H1 (cell line): ENCODE data around the gene CES4A. TPM values are rescaled to one million over a fixed set of nuclear protein-coding genes. Genes with fewer than 3 reads are reported as not detected.

Source experiments
- CTCF ChIA-PET: fragments of 300-600 bp; sonication (Branson Sonifier 250); formaldehyde crosslinking; loops from one replicate; lab custom pipeline; 2021; ENCODE audit not compliant: partially characterized antibody; lab: Charles Lee
- POLR2A ChIA-PET: fragments of 300-600 bp; sonication (Branson Sonifier 250); formaldehyde crosslinking; loops from one replicate; lab custom pipeline; 2021; ENCODE audit warnings: inconsistent platforms; ENCODE audit not compliant: partially characterized antibody; lab: Charles Lee
- DNase-seq, 2 experiments: peaks; one replicate each; pipeline versions ENCODE4 v3.0.0 to v3.0.0-alpha.2; 2010 to 2022; ENCODE audit warnings: low spot score in 2 of 2, low read depth in 1 of 2, mixed read lengths in 1 of 2
- FAIRE-seq: peaks from 2 replicates; lab custom pipeline; 2011; peaks lifted over from hg19 to GRCh38; lab: Jason Lieb, UNC
- H2AFZ ChIP-seq: 2 replicates; pipeline ENCODE4 v1.8.1; 2012; ENCODE audit warnings: low read length, inconsistent platforms
- H2AK5ac ChIP-seq: 2 replicates; pipeline ENCODE4 v1.6.1; 2013; ENCODE audit warnings: low read depth, low read length
- H2BK120ac ChIP-seq: replicated peaks from 2 replicates; pipeline ENCODE3; 2013; ENCODE audit warnings: low read depth, low read length, inconsistent platforms
- H2BK12ac ChIP-seq: 2 replicates; pipeline ENCODE4 v1.6.1; 2013; ENCODE audit warnings: low read depth, low read length
- H2BK15ac ChIP-seq: 2 replicates; pipeline ENCODE4 v1.6.1; 2013; ENCODE audit warnings: low read length
- H2BK20ac ChIP-seq: 2 replicates; pipeline ENCODE4 v1.6.1; 2013; ENCODE audit warnings: low read length
- H2BK5ac ChIP-seq: 2 replicates; pipeline ENCODE4 v1.6.1; 2013; ENCODE audit warnings: low read depth, low read length
- H3K14ac ChIP-seq: 2 replicates; pipeline ENCODE4 v1.6.1; 2013; ENCODE audit warnings: inconsistent platforms; ENCODE audit not compliant: insufficient read length
- H3K18ac ChIP-seq: 2 replicates; pipeline ENCODE4 v1.6.1; 2013; ENCODE audit warnings: low read length; ENCODE audit errors: extremely low read depth
- H3K23ac ChIP-seq: 2 replicates; pipeline ENCODE4 v1.6.1; 2013; ENCODE audit warnings: inconsistent platforms; ENCODE audit not compliant: insufficient read length
- H3K23me2 ChIP-seq: 2 replicates; pipeline ENCODE4 v1.6.1; 2013; ENCODE audit warnings: low read depth, low read length
- H3K27ac ChIP-seq: 2 replicates; pipeline ENCODE4 v1.6.1; 2011; ENCODE audit warnings: low read depth, low read length, inconsistent platforms
- H3K27me3 ChIP-seq, 4 experiments: replicated peaks in 1 of 4; 1 replicate in 1 of 4; 2 replicates in 3 of 4; pipeline versions ENCODE4 v1.6.1 to v1.8.1; 2011 to 2013; ENCODE audit warnings: low read length in 3 of 4, mild to moderate bottlenecking in 3 of 4, inconsistent platforms in 2 of 4, mixed read lengths in 2 of 4, moderate library complexity in 1 of 4; ENCODE audit not compliant: control insufficient read depth in 3 of 4, insufficient read depth in 3 of 4; ENCODE audit errors: extremely low read depth in 1 of 4
- H3K36me3 ChIP-seq, 4 experiments: 2 replicates each; pipeline versions ENCODE4 v1.6.1 to v1.8.1; 2011 to 2013; ENCODE audit warnings: mild to moderate bottlenecking in 4 of 4, low read length in 3 of 4, moderate library complexity in 2 of 4, control low read depth in 1 of 4, inconsistent platforms in 1 of 4; ENCODE audit not compliant: insufficient read depth in 4 of 4, control insufficient read depth in 2 of 4
- H3K4ac ChIP-seq: replicated peaks from 2 replicates; pipeline ENCODE3; 2013; ENCODE audit warnings: low read length, low read depth, mixed read lengths, inconsistent platforms; ENCODE audit not compliant: insufficient read length
- H3K4me1 ChIP-seq, 4 experiments: replicated peaks in 1 of 4; 1 replicate in 1 of 4; 2 replicates in 3 of 4; pipeline versions ENCODE4 v1.6.1 to v1.8.1; 2011 to 2013; ENCODE audit warnings: low read length in 3 of 4, inconsistent platforms in 2 of 4, mixed read lengths in 1 of 4; ENCODE audit not compliant: insufficient read depth in 4 of 4, control insufficient read depth in 3 of 4
- H3K4me2 ChIP-seq, 2 experiments: 2 replicates each; pipeline versions ENCODE4 v1.6.1 to v1.8.1; 2011 to 2013; ENCODE audit warnings: low read depth in 2 of 2, low read length in 2 of 2, control low read depth in 1 of 2, inconsistent platforms in 1 of 2, mild to moderate bottlenecking in 1 of 2; ENCODE audit not compliant: insufficient read depth in 1 of 2
- H3K4me3 ChIP-seq, 4 experiments: fragments of 200-600, 300-600 bp in 1 of 4; sonication (generic), shearing (Covaris generic), sonication (Bioruptor Twin) in 1 of 4; 2 replicates each; pipeline versions ENCODE4 v1.5.1 to v1.8.1; 2011 to 2016; ENCODE audit warnings: low read length in 4 of 4, low read depth in 3 of 4, control low read depth in 2 of 4, inconsistent platforms in 2 of 4, mild to moderate bottlenecking in 2 of 4, mixed read lengths in 1 of 4, moderate library complexity in 1 of 4; ENCODE audit not compliant: insufficient read depth in 2 of 4; ENCODE audit errors: extremely low read depth in 1 of 4
- H3K56ac ChIP-seq: replicated peaks from 2 replicates; pipeline ENCODE3; 2013; ENCODE audit warnings: low read depth, mild to moderate bottlenecking, mixed read lengths, low read length, inconsistent platforms; ENCODE audit not compliant: insufficient read length
- H3K79me1 ChIP-seq: 2 replicates; pipeline ENCODE4 v1.6.1; 2013; ENCODE audit warnings: low read depth, low read length, control low read depth
- H3K79me2 ChIP-seq, 2 experiments: 2 replicates each; pipeline versions ENCODE4 v1.6.1 to v1.8.1; 2012 to 2013; ENCODE audit warnings: low read length in 2 of 2, mild to moderate bottlenecking in 2 of 2, inconsistent platforms in 1 of 2; ENCODE audit not compliant: insufficient read depth in 2 of 2, control insufficient read depth in 1 of 2
- H3K9ac ChIP-seq, 4 experiments: replicated peaks in 1 of 4; 1 replicate in 1 of 4; 2 replicates in 3 of 4; pipeline versions ENCODE4 v1.6.1 to v1.8.1; 2011 to 2013; ENCODE audit warnings: low read depth in 3 of 4, low read length in 3 of 4, control low read depth in 2 of 4, mild to moderate bottlenecking in 2 of 4, moderate library complexity in 2 of 4, inconsistent platforms in 1 of 4; ENCODE audit errors: extremely low read depth in 1 of 4
- H3K9me3 ChIP-seq, 2 experiments: 2 replicates each; pipeline versions ENCODE4 v1.6.1 to v1.8.1; 2012 to 2013; ENCODE audit warnings: mild to moderate bottlenecking in 2 of 2, moderate library complexity in 2 of 2, control low read depth in 1 of 2, inconsistent platforms in 1 of 2, low read depth in 1 of 2, low read length in 1 of 2, mixed read lengths in 1 of 2; ENCODE audit not compliant: insufficient read depth in 2 of 2
- H4K20me1 ChIP-seq, 2 experiments: replicated peaks in 1 of 2; 2 replicates each; pipeline versions ENCODE3 to v1.8.1; 2011 to 2013; ENCODE audit warnings: inconsistent platforms in 2 of 2, low read length in 2 of 2, mild to moderate bottlenecking in 1 of 2; ENCODE audit not compliant: insufficient read depth in 2 of 2, control insufficient read depth in 1 of 2
- H4K5ac ChIP-seq: 2 replicates; pipeline ENCODE4 v1.6.1; 2013; ENCODE audit warnings: low read length, low read depth, mixed read lengths, inconsistent platforms; ENCODE audit not compliant: insufficient read length
- H4K8ac ChIP-seq: 2 replicates; pipeline ENCODE4 v1.8.0; 2013; ENCODE audit warnings: mild to moderate bottlenecking, moderate library complexity, low read length, inconsistent platforms; ENCODE audit not compliant: insufficient read depth; ENCODE audit errors: extremely low read depth
- H4K91ac ChIP-seq: replicated peaks from 2 replicates; pipeline ENCODE3; 2013; ENCODE audit warnings: low read length, mixed read lengths, inconsistent platforms; ENCODE audit not compliant: insufficient read length
- CEBPB ChIP-seq: IDR thresholded peaks from 2 replicates; pipeline ENCODE4 v1.6.1; 2012; ENCODE audit warnings: low read depth, low read length
- CTBP2 ChIP-seq: IDR thresholded peaks from 2 replicates; pipeline ENCODE4 v1.7.0; 2011; ENCODE audit warnings: borderline replicate concordance, mild to moderate bottlenecking, moderate library complexity, mixed read lengths, low read length; ENCODE audit not compliant: insufficient read depth, insufficient read length
- EP300 ChIP-seq, 2 experiments: IDR thresholded peaks; 1 replicate in 1 of 2; 2 replicates in 1 of 2; pipeline ENCODE4 v1.6.1; 2011 to 2012; ENCODE audit warnings: low read depth in 2 of 2, low read length in 2 of 2, mild to moderate bottlenecking in 2 of 2, borderline replicate concordance in 1 of 2, inconsistent platforms in 1 of 2, moderate library complexity in 1 of 2
- NRF1 ChIP-seq: IDR thresholded peaks from 2 replicates; pipeline ENCODE4 v1.6.1; 2011; ENCODE audit warnings: mild to moderate bottlenecking, low read depth, low read length, improper control_type of control experiment
- POLR2A ChIP-seq, 2 experiments: IDR thresholded peaks; 1 replicate in 1 of 2; 2 replicates in 1 of 2; pipeline ENCODE4 v1.6.1; 2011; ENCODE audit warnings: low read depth in 2 of 2, low read length in 2 of 2, mild to moderate bottlenecking in 2 of 2; ENCODE audit errors: control extremely low read depth in 1 of 2
- RNF2 ChIP-seq: fragments of 200-900, 300-1000 bp; sonication (generic); IDR thresholded peaks from 2 replicates; pipeline ENCODE4 v1.7.1; 2016; ENCODE audit warnings: borderline replicate concordance, low read depth, mild to moderate bottlenecking, antibody characterized with exemption, low read length; ENCODE audit not compliant: poor library complexity, severe bottlenecking; ENCODE audit errors: missing control alignments
- SIRT6 ChIP-seq: IDR thresholded peaks from one replicate; pipeline ENCODE4 v1.7.1; 2012; ENCODE audit warnings: low read length, inconsistent platforms
- SRF ChIP-seq: IDR thresholded peaks from 2 replicates; pipeline ENCODE4 v1.6.1; 2011; ENCODE audit warnings: mild to moderate bottlenecking, low read depth, low read length, moderate library complexity
- SUZ12 ChIP-seq: fragments of 200-600 bp; sonication (generic); IDR thresholded peaks from 2 replicates; pipeline ENCODE4 v1.6.1; 2012; ENCODE audit warnings: mild to moderate bottlenecking, inconsistent platforms, low read length, moderate library complexity, mixed read lengths
- TEAD4 ChIP-seq: IDR thresholded peaks from 2 replicates; pipeline ENCODE4 v1.6.1; 2012; ENCODE audit warnings: low read depth, low read length, inconsistent platforms, mixed read lengths
- ZNF274 ChIP-seq: IDR thresholded peaks from 2 replicates; pipeline ENCODE4 v1.7.0; 2012; ENCODE audit warnings: low read length, borderline replicate concordance; ENCODE audit errors: extremely low read depth
- WGBS, 2 experiments: shearing (Covaris generic) in 1 of 2; methylation state at CpG; one replicate each; pipeline versions ENCODE4 v1.1.6 to v1.1.7; 2013 to 2015; ENCODE audit warnings: low lambda C conversion rate in 2 of 2, mixed read lengths in 2 of 2, inconsistent platforms in 1 of 2, low coverage in 1 of 2, missing lambda C conversion rate in 1 of 2; ENCODE audit not compliant: insufficient replicate concordance in 2 of 2, insufficient coverage in 1 of 2, insufficient read length in 1 of 2; ENCODE audit errors: extremely low coverage in 1 of 2, missing lambda C conversion rate in 1 of 2; 5-methylcytosine and 5-hydroxymethylcytosine counted together
- polyA plus RNA-seq, 7 experiments: library from polyadenylated mRNA; depleted of rRNA in 3 of 7; stranded (reverse) in 5 of 7; unstranded in 2 of 7; fragments of >200 nt in 5 of 7; fragments of 200-250 nt in 2 of 7; gene quantifications; 1 replicate in 5 of 7; 2 replicates in 1 of 7; 4 replicates in 1 of 7; pipeline versions ENCODE4 v1.2.1 to v1.2.3, GENCODE V29; 2011 to 2013; ENCODE audit warnings: missing spikeins in 2 of 7, mixed read lengths in 2 of 7
- total RNA-seq: library from RNA; stranded (reverse); fragmentation: NEBNext Ultra II Directional; extraction: Animal tissue kit (Norgen Biotek cat#: 25700); gene quantifications from 2 replicates; pipeline ENCODE4 v1.2.1, GENCODE V29; 2021
- TF ChIP-seq, protein P1 (sequence below): IDR thresholded peaks from 2 replicates; pipeline ENCODE4 v1.6.1; 2012; ENCODE audit warnings: low read length, inconsistent platforms

The CES4A gene
- total and polyA plus RNA-seq, 2 of the 8 experiments (the other 6 are each of a cell fraction or from before 2014, with no cell fraction given): 0.93 to 1.5 TPM

GRCh38 chr16:66973716-66974115 is 14.7 kb upstream of the CES4A start:
- Histone ChIP-seq H3K27ac (no peak overlapping the region), H2AFZ (no peak overlapping the region), H3K27me3 (no peaks in the 10 kb centered on the region), H3K4ac (no peak overlapping the region), H3K23ac (no peak overlapping the region), H3K4me3 (no peak overlapping the region), H4K5ac (no peak overlapping the region), H3K18ac (no peak overlapping the region), H3K56ac (no peak overlapping the region), H4K8ac (peak overlapping the region; percentile 25; the same call in 1 of the 2 replicates), H3K79me2 (no peaks in the 10 kb centered on the region), H2AK5ac (no peak overlapping the region), H4K91ac (no peak overlapping the region), H3K4me2 (no peak overlapping the region), H3K36me3 (no peaks in the 10 kb centered on the region), H3K79me1 (no peaks in the 10 kb centered on the region), H2BK20ac (no peak overlapping the region), H2BK120ac (no peak overlapping the region), H4K20me1 (no peaks in the 10 kb centered on the region), H2BK12ac (no peak overlapping the region), H3K9me3 (no peaks in the 10 kb centered on the region), H3K23me2 (no peaks in the 10 kb centered on the region), H2BK15ac (no peak overlapping the region), H3K4me1 (no peaks in the 10 kb centered on the region; a peak in 1 of 7 replicates), H3K9ac (no peak overlapping the region), H3K14ac (no peak overlapping the region), H2BK5ac (no peak overlapping the region)
- FAIRE-seq: no peak
- ChIA-PET CTCF (interaction anchor here (0.6 to 10.2 kb wide), 8 partner anchors 12 to 212 kb away, joined by 3 to 130 read pairs (median 3); partner anchors contain the start of gene CES3), POLR2A (interaction anchor here (1.6 kb wide), 1 partner anchor 13 kb away, joined by 6 read pairs; the partner anchor contains the start of gene CES3)
- WGBS, 2 experiments: 90% methylated on average over 3 of the region's 6 CpGs; no CpG with 5 or more reads in 1 of the 2 experiments
- no peak for DNase-seq
- no peak for TF ChIP-seq ZNF274
- TF ChIP-seq EP300 (IDR thresholded peaks at IDR 0.05; ENCODE audit: borderline replicate concordance in 1 of 2, low read depth in 2 of 2, low read length in 2 of 2): no peak
- TF ChIP-seq, protein P1, sequence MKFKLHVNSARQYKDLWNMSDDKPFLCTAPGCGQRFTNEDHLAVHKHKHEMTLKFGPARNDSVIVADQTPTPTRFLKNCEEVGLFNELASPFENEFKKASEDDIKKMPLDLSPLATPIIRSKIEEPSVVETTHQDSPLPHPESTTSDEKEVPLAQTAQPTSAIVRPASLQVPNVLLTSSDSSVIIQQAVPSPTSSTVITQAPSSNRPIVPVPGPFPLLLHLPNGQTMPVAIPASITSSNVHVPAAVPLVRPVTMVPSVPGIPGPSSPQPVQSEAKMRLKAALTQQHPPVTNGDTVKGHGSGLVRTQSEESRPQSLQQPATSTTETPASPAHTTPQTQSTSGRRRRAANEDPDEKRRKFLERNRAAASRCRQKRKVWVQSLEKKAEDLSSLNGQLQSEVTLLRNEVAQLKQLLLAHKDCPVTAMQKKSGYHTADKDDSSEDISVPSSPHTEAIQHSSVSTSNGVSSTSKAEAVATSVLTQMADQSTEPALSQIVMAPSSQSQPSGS: no peak
- no peak for TF ChIP-seq TEAD4
- no peak for TF ChIP-seq SRF
- TF ChIP-seq SUZ12: no peak
- no peak for TF ChIP-seq SIRT6
- TF ChIP-seq CTBP2: no peak
- no peak for TF ChIP-seq CEBPB
- no peak for TF ChIP-seq NRF1
- TF ChIP-seq POLR2A (IDR thresholded peaks at IDR 0.05; ENCODE audit: control extremely low read depth in 1 of 2, low read depth in 2 of 2, low read length in 2 of 2): no peak
- no peak for TF ChIP-seq RNF2
